Stimulated activated naive CD8-positive, alpha-beta T cell treated with anti-CD3 and anti-CD28 coated beads, Interleukin-15, Interleukin-2, amounts not matched to agents 100 ng/mL and 50 ng/mL, for 24 hours (primary cell): ENCODE results near the gene TAF6.
"Not testable (repeated sequence)": the region's sequence is repeated elsewhere in the genome, so short reads cannot be mapped to it uniquely, and the experiment has no call there.

Experiments used
- H3K27ac Mint-ChIP-seq: one replicate; pipeline ENCODE4 v1.8.0; 2021; ENCODE audit warnings: mild to moderate bottlenecking, mixed read lengths
- H3K27me3 Mint-ChIP-seq: one replicate; pipeline ENCODE4 v1.8.0; 2021; ENCODE audit warnings: mixed read lengths
- H3K36me3 Mint-ChIP-seq: one replicate; pipeline ENCODE4 v1.8.0; 2021; ENCODE audit warnings: low read depth, mixed read lengths
- H3K4me1 Mint-ChIP-seq: one replicate; pipeline ENCODE4 v1.8.0; 2021; ENCODE audit warnings: low read depth, mixed read lengths
- H3K4me3 Mint-ChIP-seq: one replicate; pipeline ENCODE4 v1.8.0; 2021; ENCODE audit warnings: mild to moderate bottlenecking, mixed read lengths
- H3K9me3 Mint-ChIP-seq: one replicate; pipeline ENCODE4 v1.8.0; 2021; ENCODE audit warnings: mixed read lengths

Gene TAF6

DNA sequence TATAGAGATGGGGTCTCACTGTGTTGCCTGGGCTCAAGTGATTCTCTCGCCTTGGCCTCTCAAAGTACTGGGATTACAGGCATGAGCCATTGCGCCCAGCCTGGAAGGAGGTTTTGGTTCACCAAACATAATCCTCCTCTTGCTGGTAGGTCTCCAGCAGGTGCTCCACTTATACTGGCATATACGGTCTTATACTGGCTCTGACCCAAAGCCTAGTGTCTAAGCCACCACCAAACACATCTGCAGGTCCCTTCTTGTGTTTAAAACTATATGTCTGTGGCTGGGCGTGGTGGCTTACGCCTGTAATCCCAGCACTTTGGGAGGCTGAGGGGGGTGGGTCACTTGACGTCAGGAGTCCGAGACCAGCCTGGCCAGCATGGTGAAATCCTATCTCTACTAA, 13.0 kb upstream of the TAF6 start:
- Mint-ChIP-seq H3K27me3 (no peaks in the 10 kb centered on the region), H3K4me3 (no peak overlapping the region), H3K4me1 (peaks cover 21% of the 10 kb centered on the region), H3K9me3 (no peaks in the 10 kb centered on the region), H3K27ac (no peak overlapping the region), H3K36me3 (no peaks in the 10 kb centered on the region)

GRCh38 chr7:100130608-100131453, 11.7 kb upstream of the TAF6 start:
- Mint-ChIP-seq H3K27ac (no peak overlapping the region), H3K36me3 (no peaks in the 10 kb centered on the region), H3K4me3 (no peak overlapping the region), H3K9me3 (no peaks in the 10 kb centered on the region), H3K27me3 (no peaks in the 10 kb centered on the region), H3K4me1 (peaks cover 31% of the 10 kb centered on the region)

DNA sequence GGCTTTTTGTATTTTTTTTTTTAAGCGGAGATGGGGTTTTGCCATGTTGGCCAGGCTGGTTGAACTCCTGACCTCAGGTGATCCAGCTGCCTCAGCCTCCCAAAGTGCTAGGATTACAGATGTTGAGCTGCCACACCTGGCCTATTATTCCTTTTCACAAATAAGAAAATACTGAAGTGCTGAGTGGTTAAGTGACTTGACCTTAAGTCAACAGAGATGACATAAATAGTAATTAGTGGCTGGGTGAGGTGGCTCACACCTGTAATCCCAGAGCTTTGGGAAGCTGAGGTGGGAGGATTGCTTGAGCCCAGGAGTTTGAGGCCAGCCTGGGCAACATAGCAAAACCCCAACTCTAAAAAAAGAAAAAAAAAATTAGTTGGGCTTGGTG, 11.1 kb upstream of the TAF6 start:
- H3K27me3 Mint-ChIP-seq, H3K9me3 Mint-ChIP-seq, H3K4me3 Mint-ChIP-seq, H3K36me3 Mint-ChIP-seq, H3K27ac Mint-ChIP-seq: not testable (repeated sequence)
- H3K4me1 Mint-ChIP-seq, result peaks cover 37% of the 10 kb centered on the region

DNA sequence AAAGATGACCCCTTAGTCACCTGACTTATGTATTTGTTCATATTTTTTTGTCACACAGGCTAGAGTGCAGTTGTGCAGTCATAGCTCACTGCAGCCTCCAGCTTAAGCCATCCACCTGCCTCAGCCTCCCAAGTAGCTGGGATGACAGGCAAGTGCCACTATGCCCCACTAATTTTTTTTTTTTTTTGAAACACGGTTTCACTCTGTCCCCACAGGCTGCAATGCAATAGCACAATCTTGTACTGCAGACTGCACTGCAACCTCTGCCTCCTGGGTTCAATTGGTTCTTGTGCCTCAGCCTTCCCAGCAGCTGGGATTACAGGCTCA, 9.4 kb upstream of the TAF6 start:
- Mint-ChIP-seq H3K4me3 (peak overlapping the region; percentile 99), H3K27ac (peak overlapping the region; percentile 7), H3K36me3 (peaks cover 5% of the 10 kb centered on the region), H3K4me1 (peaks cover 46% of the 10 kb centered on the region), H3K9me3 (no peaks in the 10 kb centered on the region), H3K27me3 (no peaks in the 10 kb centered on the region)

DNA sequence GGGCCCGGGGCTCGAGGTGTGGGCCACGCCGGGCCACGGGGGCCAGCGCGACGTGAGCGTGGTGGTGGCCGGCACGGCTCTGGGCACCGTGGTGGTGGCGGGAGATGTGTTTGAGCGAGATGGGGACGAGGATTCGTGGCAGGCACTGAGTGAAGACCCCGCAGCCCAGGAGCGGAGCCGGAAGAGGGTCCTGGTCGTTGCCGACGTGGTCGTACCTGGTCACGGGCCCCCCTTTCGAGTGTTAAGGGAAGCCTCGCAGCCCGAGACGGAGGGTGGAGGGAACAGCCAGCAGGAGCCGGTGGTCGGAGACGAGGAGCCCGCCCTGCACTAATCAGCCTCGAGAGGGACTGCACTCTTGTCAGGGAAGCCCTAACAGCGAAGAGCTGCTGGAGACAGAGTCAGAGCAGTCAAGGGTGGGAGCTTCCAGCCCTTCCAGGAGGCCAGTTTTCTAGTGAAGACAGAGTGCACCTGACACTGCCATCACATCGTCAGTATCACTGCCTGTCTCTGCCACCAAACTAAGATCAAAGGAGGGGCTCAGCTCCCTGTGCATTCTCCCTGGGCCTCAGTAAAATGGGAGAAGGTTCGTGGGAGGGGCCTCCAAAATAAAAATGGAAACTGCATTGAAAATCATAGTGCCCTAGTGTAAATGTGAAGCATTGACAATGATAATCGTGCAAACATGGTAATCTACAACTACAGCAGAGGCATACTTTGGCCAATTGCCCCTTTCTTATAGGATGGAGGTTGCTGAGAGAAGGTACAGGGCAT, 8.9 kb upstream of the TAF6 start:
- Mint-ChIP-seq H3K9me3 (no peaks in the 10 kb centered on the region), H3K4me3 (peak overlapping the region; percentile 99), H3K4me1 (peaks cover 46% of the 10 kb centered on the region), H3K27me3 (no peaks in the 10 kb centered on the region), H3K27ac (peak overlapping the region; percentile 7), H3K36me3 (peaks cover 5% of the 10 kb centered on the region)

DNA sequence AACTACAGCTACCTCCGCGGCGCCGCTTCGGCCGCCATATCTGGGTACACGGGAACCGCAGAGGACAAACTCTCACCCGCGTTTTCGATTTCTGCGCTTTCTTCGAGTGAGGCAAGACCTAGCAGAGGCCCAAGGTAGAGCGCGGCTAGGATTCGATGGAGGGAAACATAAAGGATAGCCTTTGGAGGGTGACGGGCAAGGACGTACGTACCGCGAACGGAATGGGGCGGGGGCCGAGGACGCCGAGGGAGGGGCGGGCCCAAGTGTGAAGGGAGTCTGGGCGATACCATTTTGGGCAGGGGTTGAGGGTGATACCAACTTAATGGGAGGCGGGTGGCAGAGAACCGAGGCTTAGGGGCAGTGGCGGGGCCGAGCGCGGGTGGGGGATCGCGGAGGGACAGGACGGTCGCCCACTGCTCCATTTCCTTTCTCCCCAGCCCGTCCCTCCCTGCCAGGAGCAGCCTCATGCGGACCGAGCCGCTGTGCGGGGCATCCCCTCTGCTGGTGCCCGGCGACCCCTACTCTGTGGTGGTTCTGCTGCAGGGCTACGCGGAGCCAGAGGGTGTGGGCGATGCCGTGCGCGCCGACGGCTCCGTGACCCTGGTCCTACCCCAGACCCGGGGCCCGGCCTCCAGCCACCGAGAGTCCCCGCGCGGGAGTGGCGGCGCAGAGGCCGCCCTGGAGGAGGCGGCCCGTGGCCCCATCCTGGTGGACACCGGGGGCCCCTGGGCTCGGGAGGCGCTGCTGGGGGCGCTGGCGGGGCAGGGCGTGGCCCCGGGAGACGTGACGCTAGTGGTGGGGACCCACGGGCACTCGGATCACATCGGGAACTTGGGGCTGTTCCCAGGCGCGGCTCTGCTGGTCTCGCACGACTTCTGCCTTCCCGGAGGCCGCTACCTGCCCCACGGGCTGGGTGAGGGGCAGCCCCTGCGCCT, 8.0 kb upstream of the TAF6 start, which contains the start of gene MBLAC1:
Gene MBLAC1 (plus strand): TSS at position 37 of the 935 bp plus-strand sequence. CDS start 429 bp downstream, at position 466.
- H3K4me3 Mint-ChIP-seq, result peak within 1 kb of the TSS; percentile 99
- H3K27ac Mint-ChIP-seq, result peak within 1 kb of the TSS; percentile 99
- H3K27me3 Mint-ChIP-seq, result no peaks in the 10 kb centered on the region
- H3K36me3 Mint-ChIP-seq, result peaks cover 5% of the 10 kb centered on the region
- H3K4me1 Mint-ChIP-seq, result peaks cover 40% of the 10 kb centered on the region
- no peaks in the 10 kb centered on the region for H3K9me3 Mint-ChIP-seq

- peak overlapping the region; percentile 99 for H3K4me3 Mint-ChIP-seq
- H3K27ac Mint-ChIP-seq, result peak overlapping the region; percentile 99
- peaks cover 5% of the 10 kb centered on the region for H3K36me3 Mint-ChIP-seq
- no peaks in the 10 kb centered on the region for H3K9me3 Mint-ChIP-seq
- H3K27me3 Mint-ChIP-seq, result no peaks in the 10 kb centered on the region
- H3K4me1 Mint-ChIP-seq, result peaks cover 36% of the 10 kb centered on the region
Measured at GRCh38 chr7:100126239-100126930, 7.2 kb upstream of the TAF6 start.

DNA sequence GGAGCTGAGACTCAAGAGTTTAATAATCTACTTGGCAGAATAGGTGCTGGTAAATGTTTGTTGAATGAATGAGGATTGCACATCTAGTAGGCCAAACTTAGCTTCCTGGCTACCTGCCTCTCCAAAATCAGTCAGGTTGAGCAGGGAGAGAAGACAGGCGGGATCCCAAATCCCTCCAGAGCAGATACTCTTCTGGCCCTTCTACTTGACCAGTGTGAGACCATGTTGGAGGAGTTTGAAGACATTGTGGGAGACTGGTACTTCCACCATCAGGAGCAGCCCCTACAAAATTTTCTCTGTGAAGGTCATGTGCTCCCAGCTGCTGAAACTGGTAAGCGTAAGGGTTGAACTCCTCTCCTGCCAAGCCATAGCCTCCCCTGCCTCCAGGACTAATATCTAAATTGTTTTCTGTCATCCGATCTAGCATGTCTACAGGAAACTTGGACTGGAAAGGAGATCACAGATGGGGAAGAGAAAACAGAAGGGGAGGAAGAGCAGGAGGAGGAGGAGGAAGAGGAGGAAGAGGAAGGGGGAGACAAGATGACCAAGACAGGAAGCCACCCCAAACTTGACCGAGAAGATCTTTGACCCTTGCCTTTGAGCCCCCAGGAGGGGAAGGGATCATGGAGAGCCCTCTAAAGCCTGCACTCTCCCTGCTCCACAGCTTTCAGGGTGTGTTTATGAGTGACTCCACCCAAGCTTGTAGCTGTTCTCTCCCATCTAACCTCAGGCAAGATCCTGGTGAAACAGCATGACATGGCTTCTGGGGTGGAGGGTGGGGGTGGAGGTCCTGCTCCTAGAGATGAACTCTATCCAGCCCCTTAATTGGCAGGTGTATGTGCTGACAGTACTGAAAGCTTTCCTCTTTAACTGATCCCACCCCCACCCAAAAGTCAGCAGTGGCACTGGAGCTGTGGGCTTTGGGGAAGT, 5.4 kb upstream of the TAF6 start:
- Mint-ChIP-seq H3K36me3 (peaks cover 5% of the 10 kb centered on the region), H3K9me3 (no peaks in the 10 kb centered on the region), H3K4me1 (peaks cover 44% of the 10 kb centered on the region)

DNA sequence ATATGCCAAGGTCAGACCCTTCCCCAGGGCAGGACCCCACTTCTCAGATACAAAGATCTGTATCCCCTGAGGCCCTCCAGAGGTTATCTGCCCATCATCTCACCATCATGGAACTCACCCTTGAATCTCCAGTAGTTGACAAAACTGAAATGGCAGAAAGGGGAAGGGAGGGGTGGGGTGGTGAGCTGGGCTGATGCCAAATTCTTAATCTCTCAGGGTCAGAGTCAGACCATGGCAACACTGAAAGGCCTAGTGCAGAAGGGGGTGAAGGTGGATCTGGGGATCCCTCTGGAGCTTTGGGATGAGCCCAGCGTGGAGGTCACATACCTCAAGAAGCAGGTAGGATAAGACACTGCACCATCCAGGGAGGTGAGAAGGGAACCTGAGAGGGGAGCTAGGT, 3.4 kb upstream of the TAF6 start:
- Mint-ChIP-seq H3K4me3 (no peak overlapping the region), H3K27me3 (no peaks in the 10 kb centered on the region), H3K36me3 (peaks cover 5% of the 10 kb centered on the region), H3K27ac (no peak overlapping the region), H3K4me1 (peaks cover 50% of the 10 kb centered on the region), H3K9me3 (no peaks in the 10 kb centered on the region)

More for the DNA sequence above, 5.4 kb upstream of the TAF6 start:
- H3K4me3 Mint-ChIP-seq, result peak overlapping the region; percentile 99
- H3K27ac Mint-ChIP-seq, result peak overlapping the region; percentile 62
- no peaks in the 10 kb centered on the region for H3K27me3 Mint-ChIP-seq

DNA sequence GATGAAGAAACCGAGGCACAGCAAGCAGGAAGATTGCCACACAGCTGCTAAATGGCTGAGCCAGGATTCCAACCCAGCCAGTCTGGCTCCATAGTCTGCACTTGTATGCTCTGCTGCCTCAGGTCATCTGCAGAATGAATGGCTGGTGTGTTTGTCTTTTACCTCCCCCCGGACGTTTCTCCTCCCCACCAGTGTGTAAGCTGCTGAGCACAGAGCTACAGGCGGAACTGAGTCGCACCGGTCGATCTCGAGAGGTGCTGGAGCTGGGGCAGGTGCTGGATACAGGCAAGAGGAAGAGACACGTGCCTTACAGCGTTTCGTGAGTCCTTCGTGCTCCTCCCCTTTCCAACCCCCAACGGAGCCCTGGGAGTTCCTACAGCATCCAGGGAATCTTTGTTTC, 2.9 kb upstream of the TAF6 start:
- H3K27me3 Mint-ChIP-seq, result no peaks in the 10 kb centered on the region
- peaks cover 5% of the 10 kb centered on the region for H3K36me3 Mint-ChIP-seq
- no peak overlapping the region for H3K4me3 Mint-ChIP-seq
- peak overlapping the region; percentile 21 for H3K27ac Mint-ChIP-seq
- peaks cover 50% of the 10 kb centered on the region for H3K4me1 Mint-ChIP-seq
- no peaks in the 10 kb centered on the region for H3K9me3 Mint-ChIP-seq

GRCh38 chr7:100120733-100121036, 1.5 kb upstream of the TAF6 start:
- no peaks in the 10 kb centered on the region for H3K27me3 Mint-ChIP-seq
- H3K27ac Mint-ChIP-seq, result peak overlapping the region; percentile 98
- H3K4me3 Mint-ChIP-seq, result peak overlapping the region; percentile 96
- H3K4me1 Mint-ChIP-seq, result peaks cover 38% of the 10 kb centered on the region
- no peaks in the 10 kb centered on the region for H3K9me3 Mint-ChIP-seq
- peaks cover 13% of the 10 kb centered on the region for H3K36me3 Mint-ChIP-seq

DNA sequence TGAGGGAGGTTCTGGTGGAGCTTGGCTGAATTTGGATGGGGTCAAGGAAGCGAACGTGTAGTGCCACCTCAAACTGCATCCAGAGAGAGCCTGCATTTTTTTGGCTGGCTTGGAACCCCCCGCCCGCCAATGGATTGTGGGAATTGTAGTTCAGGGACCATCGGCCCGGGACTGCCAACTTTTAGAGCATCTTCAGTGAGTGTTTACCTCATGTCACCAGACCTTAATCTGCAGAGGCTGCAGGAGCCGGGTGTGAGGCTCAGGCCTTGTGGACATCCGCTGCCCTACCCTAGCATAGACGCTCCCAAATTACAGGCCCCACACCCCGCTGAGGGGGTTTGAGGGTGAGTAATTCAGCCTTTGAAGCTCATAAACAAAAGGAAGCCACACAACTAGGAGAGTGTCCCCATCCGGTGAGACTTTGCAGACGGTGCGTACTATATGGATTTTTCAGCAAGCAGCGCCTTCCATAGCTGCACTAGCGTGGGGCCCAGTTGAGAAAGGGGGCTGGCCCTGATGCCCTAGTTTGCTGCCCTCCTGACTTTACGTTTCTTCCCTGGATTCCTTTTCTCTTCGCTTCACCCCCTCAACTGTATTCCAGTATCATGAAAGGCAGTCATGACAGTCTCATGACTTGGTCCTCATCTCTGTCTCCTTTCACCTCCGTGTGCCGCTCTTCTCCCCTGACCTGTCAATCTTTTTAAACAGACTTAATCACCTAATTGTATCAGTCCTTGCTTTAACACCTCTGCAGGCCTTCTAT, 993 bp upstream of the TAF6 start:
- H3K9me3 Mint-ChIP-seq, result no peaks in the 10 kb centered on the region
- H3K36me3 Mint-ChIP-seq, result peaks cover 13% of the 10 kb centered on the region
- peak overlapping the region; percentile 96 for H3K4me3 Mint-ChIP-seq
- no peaks in the 10 kb centered on the region for H3K27me3 Mint-ChIP-seq
- H3K4me1 Mint-ChIP-seq, result peaks cover 33% of the 10 kb centered on the region
- H3K27ac Mint-ChIP-seq, result peak overlapping the region; percentile 98
